ENCODE results near the gene MAPT.

- TF ChIP-seq CTCF (IDR thresholded peaks at IDR 0.05; ENCODE audit: low read depth, low read length, poor library complexity, severe bottlenecking): no peak
- TF ChIP-seq EZH2phosphoT487 (IDR thresholded peaks at IDR 0.05; ENCODE audit: borderline replicate concordance, low read length): no peak
These were observed 60.6 kb downstream of the MAPT start for GRCh38 chr17:45954914-45955313.
